Measurements from ENCODE around the gene KPNA1. TPM values are rescaled to one million over a fixed set of nuclear protein-coding genes. Genes with fewer than 3 reads are reported as not detected.

Gene KPNA1
- total and polyA plus RNA-seq, 2 of the 13 experiments (the other 11 are each of a cell fraction or from before 2014, with no cell fraction given): 15.4 to 30.0 TPM

DNA sequence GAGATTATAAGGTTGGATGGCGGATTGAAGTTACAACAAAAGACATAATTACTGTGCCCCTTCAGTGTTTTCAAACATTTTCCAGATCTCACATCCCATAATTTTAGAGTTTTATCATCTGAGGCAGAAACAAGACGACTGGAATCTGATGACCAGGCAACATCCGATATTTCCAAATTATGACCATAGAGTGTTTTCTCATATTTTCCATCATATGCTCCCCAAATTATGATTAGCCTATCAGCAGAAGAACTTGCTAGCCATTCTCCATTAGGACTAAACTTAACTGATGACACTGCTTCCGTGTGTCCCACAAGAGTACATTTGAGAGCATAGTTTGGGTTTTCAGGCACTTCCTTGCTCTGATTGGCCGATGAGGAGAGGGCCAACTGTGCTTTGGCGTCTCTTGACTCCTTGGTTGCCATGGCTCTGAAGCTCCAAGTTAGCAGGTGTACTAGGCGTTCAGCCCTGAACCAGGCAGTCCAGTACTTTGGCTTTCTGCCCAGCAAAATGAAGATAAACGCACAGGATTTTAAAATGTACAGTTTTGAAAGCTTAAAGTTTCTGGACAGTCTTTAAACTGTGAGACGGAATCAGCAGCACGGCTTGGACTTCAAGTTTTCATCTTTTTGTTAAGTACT lies 99.5 kb downstream of the KPNA1 start:
- peak; percentile 37 for FAIRE-seq
- TF ChIP-seq ZNF44 (CRISPR knock-in tag; IDR thresholded peaks at IDR 0.05) (0 out of 2 replicates have a peak, but pooled peaks have one; percentile 4), RFX3 (CRISPR knock-in tag; IDR thresholded peaks at IDR 0.05) (peak; percentile 70), ZNF652 (CRISPR knock-in tag; IDR thresholded peaks at IDR 0.05; ENCODE audit: borderline replicate concordance, low read depth) (peak; percentile 50; the same call in 1 of the 2 replicates), RBM22 (optimal IDR thresholded peaks at IDR 0.05; ENCODE audit: low read length) (peak; percentile 45), TGIF2 (CRISPR knock-in tag; IDR thresholded peaks at IDR 0.05) (no peak), TMF1 (CRISPR knock-in tag; IDR thresholded peaks at IDR 0.05; ENCODE audit: low read depth) (peak; percentile 12; the same call in 1 of the 2 replicates), RFX1 (IDR thresholded peaks at IDR 0.05) (peak; percentile 29; the same call in 1 of the 2 replicates), ZNF567 (CRISPR knock-in tag; IDR thresholded peaks at IDR 0.05; ENCODE audit: borderline replicate concordance) (0 out of 2 replicates have a peak, but pooled peaks have one; percentile 3), HDAC1 (CRISPR knock-in tag; IDR thresholded peaks at IDR 0.05) (no peak)

More for the DNA sequence above, 99.5 kb downstream of the KPNA1 start:
- Histone ChIP-seq H3K4me3 (replicated peaks in 1 of 3; ENCODE audit: insufficient read depth in 1 of 3, low read depth in 2 of 3, low read length in 3 of 3) (peak overlapping the region; percentile 61 to 81 (median 81)), H3K36me3 (replicated peaks in 1 of 2; ENCODE audit: control insufficient read depth in 1 of 2, insufficient read depth in 2 of 2, low read length in 2 of 2) (peaks cover 1 to 14% of the 10 kb centered on the region in 2 experiments; a peak in 3 of 5 replicates), H3K27me3 (ENCODE audit: control insufficient read depth in 1 of 2, insufficient read depth in 2 of 2, low read length in 2 of 2) (no peaks in the 10 kb centered on the region; a peak in 1 of 5 replicates), H4K20me1 (ENCODE audit: insufficient read depth, low read length) (no peaks in the 10 kb centered on the region), H3K79me2 (ENCODE audit: insufficient read depth, low read length) (peaks cover 35% of the 10 kb centered on the region), H3K4me1 (ENCODE audit: insufficient read depth, low read length) (peaks cover 33% of the 10 kb centered on the region), H3K4me2 (ENCODE audit: low read depth, low read length) (peak overlapping the region; percentile 99), H3K9me3 (ENCODE audit: low read length) (no peaks in the 10 kb centered on the region), H3K27ac (ENCODE audit: extremely low read length, insufficient read depth, low read length) (peak overlapping the region; percentile 89), H2AFZ (ENCODE audit: low read length) (no peak overlapping the region), H3K9ac (ENCODE audit: insufficient read depth, low read depth, low read length) (peak overlapping the region; percentile 95)
- DNase-seq (ENCODE audit: low spot score): peak; percentile 25
- TSS peak; percentile 80 for BruUV-seq (replicated peaks)
- 24% methylated on average over 10 of the region's 10 CpGs for WGBS (ENCODE audit: low lambda C conversion rate)
- CTCF ChIA-PET (ENCODE audit: low intra/inter-chr PET ratio, low total read pairs): no interaction called here
- intact Hi-C loops (cut with micrococcal nuclease; ENCODE audit: unreplicated experiment): loop anchor here (2.0 kb wide), 1 partner anchor 22 kb away; no protein-coding TSS in a partner anchor
- ATAC-seq: peak; percentile 50
- in situ Hi-C loops (cut with HindIII; ENCODE audit: extremely low pct_ligation_motif_present, low pct_unique_long_range_greater_than_20kb): no loop called here
- POLR2A ChIA-PET: interaction anchor here (1.3 to 2.7 kb wide), 10 partner anchors 10 to 379 kb away, joined by 4 to 48 read pairs (median 4); partner anchors contain the start of genes DTX3L, FAM162A, HSPBAP1 and KPNA1

Measured in HepG2 (cell line).